ENCODE data around the gene PLCB3. TPM values are rescaled to one million over a fixed set of nuclear protein-coding genes. Genes with fewer than 3 reads are reported as not detected.

Gene PLCB3
- total and polyA plus RNA-seq, 2 of the 13 experiments (the other 11 are each of a cell fraction or from before 2014, with no cell fraction given): 7.5 to 13.8 TPM

- no peak for TF ChIP-seq ZNF44 (CRISPR knock-in tag; IDR thresholded peaks at IDR 0.05)
- no peak for TF ChIP-seq KDM6A (CRISPR knock-in tag; IDR thresholded peaks at IDR 0.05; ENCODE audit: low read depth)
- TF ChIP-seq HHEX (CRISPR knock-in tag; IDR thresholded peaks at IDR 0.05): no peak
- TF ChIP-seq ZNF142 (CRISPR knock-in tag; IDR thresholded peaks at IDR 0.05): peak; percentile 74
- no peak for TF ChIP-seq SMAD9 (CRISPR knock-in tag; IDR thresholded peaks at IDR 0.05)
- no peak for TF ChIP-seq ZZZ3 (CRISPR knock-in tag; IDR thresholded peaks at IDR 0.05; ENCODE audit: borderline replicate concordance)
- TF ChIP-seq SMYD3 (CRISPR knock-in tag; IDR thresholded peaks at IDR 0.05): no peak
- TF ChIP-seq ZNF280D (CRISPR knock-in tag; IDR thresholded peaks at IDR 0.05): no peak; the same call in 1 of the 2 replicates
- TF ChIP-seq RFXANK (CRISPR knock-in tag; IDR thresholded peaks at IDR 0.05): no peak
- TF ChIP-seq PBX2 (CRISPR knock-in tag; IDR thresholded peaks at IDR 0.05): no peak
- no peak for TF ChIP-seq ZNF609 (CRISPR knock-in tag; IDR thresholded peaks at IDR 0.05; ENCODE audit: borderline replicate concordance)
- TF ChIP-seq KLF11 (CRISPR knock-in tag; IDR thresholded peaks at IDR 0.05): 0 out of 2 replicates have a peak, but pooled peaks have one; percentile 29
- no peak for TF ChIP-seq ETV5 (CRISPR knock-in tag; IDR thresholded peaks at IDR 0.05; ENCODE audit: borderline replicate concordance)
- TF ChIP-seq CC2D1A (CRISPR knock-in tag; IDR thresholded peaks at IDR 0.05): no peak
- TF ChIP-seq ZNF3 (CRISPR knock-in tag; IDR thresholded peaks at IDR 0.05): peak; percentile 72; the same call in 1 of the 2 replicates
Measured at GRCh38 chr11:64304316-64305072, 53.2 kb downstream of the PLCB3 start (continued).
